22Rv1 (cell line): ENCODE measurements around the gene SESN3.
A peak's percentile ranks its signal among the peaks of the same experiment; 100 is the strongest.

Experiments used
- ZFX ChIP-seq: fragments of 450-650 bp; IDR thresholded peaks from 2 replicates; pipeline ENCODE4 v1.6.1; 2017; ENCODE audit warnings: antibody characterized with exemption, borderline replicate concordance
- TF ChIP-seq, protein P1 (sequence below): fragments of 450-650 bp; IDR thresholded peaks from 2 replicates; pipeline ENCODE4 v1.5.1; 2017; ENCODE audit warnings: mild to moderate bottlenecking

DNA sequence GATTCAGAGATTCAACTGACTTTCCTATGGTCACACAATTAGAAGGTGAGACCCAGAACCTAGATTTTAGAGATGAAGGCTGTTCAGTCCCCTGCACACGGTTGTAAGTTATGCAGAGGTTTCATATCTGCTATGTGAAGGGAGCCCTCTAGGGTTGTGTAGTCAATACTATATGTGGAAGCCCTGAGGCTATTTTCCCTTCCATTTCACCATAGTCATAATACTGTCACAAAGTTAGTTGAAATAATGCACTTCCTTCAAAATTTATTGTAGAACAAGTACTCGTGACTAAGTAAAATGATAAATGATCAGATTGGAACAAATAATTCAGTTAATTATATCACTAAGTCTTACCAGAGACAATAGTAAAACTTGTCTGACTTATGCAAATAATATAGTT is 92.6 kb downstream of the SESN3 start:
- TF ChIP-seq, protein P1, sequence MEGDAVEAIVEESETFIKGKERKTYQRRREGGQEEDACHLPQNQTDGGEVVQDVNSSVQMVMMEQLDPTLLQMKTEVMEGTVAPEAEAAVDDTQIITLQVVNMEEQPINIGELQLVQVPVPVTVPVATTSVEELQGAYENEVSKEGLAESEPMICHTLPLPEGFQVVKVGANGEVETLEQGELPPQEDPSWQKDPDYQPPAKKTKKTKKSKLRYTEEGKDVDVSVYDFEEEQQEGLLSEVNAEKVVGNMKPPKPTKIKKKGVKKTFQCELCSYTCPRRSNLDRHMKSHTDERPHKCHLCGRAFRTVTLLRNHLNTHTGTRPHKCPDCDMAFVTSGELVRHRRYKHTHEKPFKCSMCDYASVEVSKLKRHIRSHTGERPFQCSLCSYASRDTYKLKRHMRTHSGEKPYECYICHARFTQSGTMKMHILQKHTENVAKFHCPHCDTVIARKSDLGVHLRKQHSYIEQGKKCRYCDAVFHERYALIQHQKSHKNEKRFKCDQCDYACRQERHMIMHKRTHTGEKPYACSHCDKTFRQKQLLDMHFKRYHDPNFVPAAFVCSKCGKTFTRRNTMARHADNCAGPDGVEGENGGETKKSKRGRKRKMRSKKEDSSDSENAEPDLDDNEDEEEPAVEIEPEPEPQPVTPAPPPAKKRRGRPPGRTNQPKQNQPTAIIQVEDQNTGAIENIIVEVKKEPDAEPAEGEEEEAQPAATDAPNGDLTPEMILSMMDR, result peak; percentile 18; the same call in 1 of the 2 replicates
- TF ChIP-seq ZFX, result no peak
